ENCODE results near the gene NUDT2. TPM values are rescaled to one million over a fixed set of nuclear protein-coding genes. Genes with fewer than 3 reads are reported as not detected.
"Not testable (repeated sequence)": the region's sequence is repeated elsewhere in the genome, so short reads cannot be mapped to it uniquely, and the experiment has no call there.

The NUDT2 gene
- total and polyA plus RNA-seq, 5 donors: 20.5 to 27.4 (median 23.4) TPM

DNA sequence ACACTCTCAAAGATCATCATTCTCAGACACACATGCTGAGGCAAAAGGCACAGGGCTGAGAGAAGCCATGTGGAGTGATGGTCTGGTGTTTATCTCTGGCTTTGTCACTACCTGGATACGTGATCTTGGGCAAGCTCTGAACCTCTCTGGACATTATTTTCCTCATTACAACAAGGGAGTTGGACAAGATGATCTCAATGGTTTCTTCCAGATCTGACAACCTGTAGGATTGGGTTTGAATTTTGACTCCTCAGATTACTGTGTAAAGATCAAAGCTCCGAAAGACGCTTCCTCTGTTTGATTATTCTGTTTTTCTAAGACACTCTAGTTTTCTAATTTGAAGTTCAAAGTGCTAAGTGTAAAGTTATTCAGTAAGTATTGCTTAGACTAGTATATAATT, 20.0 kb downstream of the NUDT2 start:
- Histone ChIP-seq H3K27ac (ENCODE audit: low read length) (no peak overlapping the region), H3K9me3 (ENCODE audit: control insufficient read depth, low read length) (no peaks in the 10 kb centered on the region), H3K4me1 (ENCODE audit: control insufficient read depth, insufficient read depth, low read length) (peaks cover 2% of the 10 kb centered on the region), H3K4me3 (ENCODE audit: low read length) (no peak overlapping the region), H3K27me3 (ENCODE audit: control insufficient read depth, insufficient read depth) (no peaks in the 10 kb centered on the region)
- intact Hi-C loops (cut with DNase I): no loop called here
- ATAC-seq: no peak
- 96% methylated on average over 3 of the region's 3 CpGs for WGBS
- no peak for DNase-seq

DNA sequence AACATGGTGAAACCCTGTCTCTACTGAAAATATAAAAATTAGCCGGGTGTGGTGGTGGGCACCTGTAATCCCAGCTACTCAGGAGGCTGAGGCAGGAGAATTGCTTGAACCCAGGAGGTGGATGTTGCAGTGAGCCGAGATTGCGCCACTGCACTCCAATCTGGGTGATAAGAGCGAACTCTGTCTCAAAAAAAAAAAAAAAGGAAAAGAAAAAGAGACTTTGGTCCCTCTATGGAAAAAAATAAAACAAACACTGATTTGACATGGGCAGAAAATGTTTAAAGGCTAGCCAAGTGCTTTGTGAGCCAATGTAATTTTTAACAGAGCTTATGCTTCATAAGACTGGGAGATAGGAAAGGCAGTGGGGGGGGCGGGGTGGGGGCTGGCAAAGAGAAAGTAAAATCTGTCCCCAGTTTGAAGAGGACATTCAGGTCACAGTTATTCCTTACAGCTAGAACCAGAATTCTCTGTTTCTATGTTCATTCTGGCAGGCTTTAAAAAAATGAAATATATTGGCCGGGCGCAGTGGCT, 22.8 kb downstream of the NUDT2 start:
- H3K4me1 ChIP-seq (ENCODE audit: control insufficient read depth, insufficient read depth, low read length); DNase-seq; H3K27me3 ChIP-seq (ENCODE audit: control insufficient read depth, insufficient read depth); H3K27ac ChIP-seq (ENCODE audit: low read length); H3K4me3 ChIP-seq (ENCODE audit: low read length); H3K9me3 ChIP-seq (ENCODE audit: control insufficient read depth, low read length); intact Hi-C loops (cut with DNase I): not testable (repeated sequence)
- ATAC-seq: peak in 1 of 2 donors; percentile 19
- WGBS: 85% methylated on average over 7 of the region's 7 CpGs

DNA sequence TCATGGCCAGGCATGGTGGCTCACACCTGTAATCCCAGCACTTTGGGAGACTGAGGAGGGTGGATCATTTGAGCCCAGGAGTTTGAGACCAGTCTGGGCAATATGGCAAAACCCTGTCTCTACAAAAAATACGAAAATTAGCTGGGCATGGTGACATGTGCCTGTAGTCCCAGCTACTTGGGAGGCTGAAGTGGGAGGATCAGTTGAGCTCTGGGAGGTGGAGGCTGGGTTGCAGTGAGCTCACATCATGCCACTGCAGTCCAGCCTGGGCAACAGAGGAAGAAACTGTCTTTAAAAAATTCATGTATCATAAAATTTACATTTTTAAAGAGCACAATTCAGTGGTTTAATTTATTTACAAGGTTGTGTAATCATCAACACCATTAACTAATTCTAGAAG, 23.6 kb downstream of the NUDT2 start:
- H3K27me3 ChIP-seq (ENCODE audit: control insufficient read depth, insufficient read depth); H3K4me3 ChIP-seq (ENCODE audit: low read length); H3K27ac ChIP-seq (ENCODE audit: low read length); DNase-seq; intact Hi-C loops (cut with DNase I); H3K9me3 ChIP-seq (ENCODE audit: control insufficient read depth, low read length); H3K4me1 ChIP-seq (ENCODE audit: control insufficient read depth, insufficient read depth, low read length); ATAC-seq: not testable (repeated sequence)
- WGBS: 90% methylated on average over 1 of the region's 1 CpG

DNA sequence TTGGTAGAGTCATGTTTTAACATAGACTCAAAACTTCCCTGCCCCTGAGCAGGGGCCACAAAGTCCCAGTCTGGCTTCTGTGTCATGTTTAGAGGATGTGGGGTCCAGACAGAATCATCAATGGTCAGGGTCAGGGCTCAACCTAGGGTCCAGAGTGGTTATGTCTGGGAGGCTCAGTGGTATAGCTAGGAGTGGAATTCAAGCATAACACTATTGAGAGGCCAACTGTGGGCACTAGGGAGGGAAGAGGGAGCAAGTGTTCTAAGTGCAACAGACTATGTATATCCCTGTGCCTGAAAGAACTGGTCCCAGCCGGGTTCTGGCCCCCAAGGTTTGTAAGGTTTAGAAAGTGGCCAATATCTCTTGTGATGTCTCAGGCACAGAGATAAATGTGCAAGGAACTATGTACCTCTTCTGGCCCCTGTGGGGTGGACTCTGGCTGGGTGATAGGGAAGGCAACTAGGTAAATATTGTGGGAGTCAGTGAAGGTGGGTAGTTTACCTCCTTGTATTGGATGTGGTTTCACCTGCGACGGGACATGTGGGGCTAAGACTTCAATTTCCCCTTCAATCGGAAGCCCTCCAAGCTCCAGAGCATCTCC, 33.3 kb downstream of the NUDT2 start:
- intact Hi-C loops (cut with DNase I): loop anchor here in 1 of 4 donors (10.0 kb wide), 1 partner anchor 62 kb away; no protein-coding TSS in a partner anchor
- no peaks in the 10 kb centered on the region for H3K9me3 ChIP-seq (ENCODE audit: control insufficient read depth, low read length)
- 94% methylated on average over 4 of the region's 4 CpGs for WGBS
- peak overlapping the region; percentile 87 for H3K27ac ChIP-seq (ENCODE audit: low read length)
- DNase-seq (no peak), ATAC-seq (no peak)
- no peak overlapping the region for H3K4me3 ChIP-seq (ENCODE audit: low read length)
- H3K4me1 ChIP-seq (ENCODE audit: control insufficient read depth, insufficient read depth, low read length): peaks cover 5% of the 10 kb centered on the region
- H3K27me3 ChIP-seq (ENCODE audit: control insufficient read depth, insufficient read depth): no peaks in the 10 kb centered on the region

DNA sequence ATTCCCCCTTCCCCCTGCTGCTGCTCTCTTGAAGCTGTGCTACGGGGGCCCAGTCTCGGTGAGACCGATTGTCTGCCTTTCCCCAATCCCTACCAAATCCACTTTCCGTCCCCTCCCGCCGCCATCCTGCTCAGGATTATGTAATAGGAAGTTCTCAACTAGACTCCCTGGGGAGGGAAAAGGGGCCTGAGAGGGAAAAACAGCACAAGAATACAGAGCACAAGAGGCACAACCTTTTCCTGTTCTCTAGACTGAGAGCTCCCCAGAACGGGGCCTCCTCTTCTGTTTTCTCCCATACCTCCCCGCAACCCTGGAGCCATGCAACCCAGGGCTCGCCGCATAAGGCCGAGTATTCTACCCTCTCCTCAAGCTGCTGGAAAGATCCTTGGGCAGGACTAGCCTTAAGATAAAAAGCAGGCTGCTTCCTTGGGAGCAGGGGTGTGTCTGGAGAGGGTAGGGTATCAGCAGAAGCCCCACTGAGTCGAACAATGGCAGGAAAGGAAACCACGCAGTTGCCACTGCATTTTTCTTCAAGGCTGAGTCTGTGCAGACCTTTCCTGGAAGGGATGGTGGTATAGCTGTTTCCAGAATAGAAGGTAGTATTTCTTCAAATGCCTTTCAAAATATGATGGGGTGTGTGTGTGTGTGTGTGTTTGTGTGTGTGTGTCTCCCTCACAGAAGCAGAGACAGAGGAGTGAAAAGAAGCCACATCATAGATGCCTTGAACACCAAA, 34.4 kb downstream of the NUDT2 start:
- H3K27me3 ChIP-seq (ENCODE audit: control insufficient read depth, insufficient read depth): no peaks in the 10 kb centered on the region
- no peaks in the 10 kb centered on the region for H3K9me3 ChIP-seq (ENCODE audit: control insufficient read depth, low read length)
- 39% methylated on average over 13 of the region's 13 CpGs for WGBS
- H3K27ac ChIP-seq (ENCODE audit: low read length): peak overlapping the region; percentile 87
- intact Hi-C loops (cut with DNase I): loop anchor here in 1 of 4 donors (10.0 kb wide), 1 partner anchor 61 kb away; no protein-coding TSS in a partner anchor
- peak overlapping the region; percentile 1 for H3K4me3 ChIP-seq (ENCODE audit: low read length)
- ATAC-seq (peak; percentile 81 to 94), DNase-seq (peak; percentile 43 to 81 (median 69))
- peaks cover 5% of the 10 kb centered on the region for H3K4me1 ChIP-seq (ENCODE audit: control insufficient read depth, insufficient read depth, low read length)

DNA sequence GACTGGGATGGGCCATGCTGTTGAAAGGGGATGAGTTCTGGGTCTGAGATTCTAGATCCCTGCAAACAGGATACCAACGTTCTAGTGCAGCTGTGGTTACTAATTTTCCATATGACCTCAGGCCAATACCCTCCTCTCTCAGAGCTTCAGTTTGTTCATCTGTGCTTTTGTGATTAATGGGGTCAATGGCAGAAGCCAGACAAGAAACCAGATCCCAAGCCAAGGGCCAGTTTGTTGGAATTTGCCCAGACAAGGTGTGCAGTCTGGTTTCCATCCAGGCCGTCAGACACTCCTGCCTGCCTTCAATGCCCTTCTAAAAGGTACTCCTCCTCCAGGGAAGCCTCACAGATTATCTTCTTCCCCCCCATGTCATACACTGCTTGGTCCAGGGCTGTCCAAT, 35.9 kb downstream of the NUDT2 start:
- no peak for ATAC-seq
- Histone ChIP-seq H3K9me3 (ENCODE audit: control insufficient read depth, low read length) (no peaks in the 10 kb centered on the region), H3K27me3 (ENCODE audit: control insufficient read depth, insufficient read depth) (no peaks in the 10 kb centered on the region), H3K27ac (ENCODE audit: low read length) (no peak overlapping the region), H3K4me1 (ENCODE audit: control insufficient read depth, insufficient read depth, low read length) (peaks cover 5% of the 10 kb centered on the region), H3K4me3 (ENCODE audit: low read length) (no peak overlapping the region)
- no peak for DNase-seq
- 73% methylated on average over 2 of the region's 2 CpGs for WGBS
- intact Hi-C loops (cut with DNase I): loop anchor here in 1 of 4 donors (10.0 kb wide), 1 partner anchor 60 kb away; no protein-coding TSS in a partner anchor

DNA sequence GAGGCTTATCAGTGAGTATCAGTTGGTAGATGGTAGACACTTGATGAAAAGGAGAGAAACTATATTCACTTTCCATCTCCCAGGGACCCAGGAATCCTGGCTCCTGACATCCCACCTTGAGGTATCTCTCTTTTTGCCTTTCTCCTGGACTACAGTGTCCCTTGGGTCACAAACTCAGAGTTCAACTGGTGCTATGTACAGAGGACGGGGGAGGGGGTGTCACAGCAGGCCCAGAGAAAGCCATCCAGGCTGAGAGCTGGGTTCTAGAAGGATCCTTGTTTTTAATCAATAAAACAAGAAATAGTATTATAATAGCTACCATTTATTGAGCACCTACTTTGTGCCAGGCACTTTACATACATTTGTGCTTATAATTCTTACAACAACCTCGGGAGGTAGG, 37.0 kb downstream of the NUDT2 start:
- no peaks in the 10 kb centered on the region for H3K9me3 ChIP-seq (ENCODE audit: control insufficient read depth, low read length)
- WGBS: 92% methylated on average over 2 of the region's 2 CpGs
- DNase-seq: no peak
- no peaks in the 10 kb centered on the region for H3K27me3 ChIP-seq (ENCODE audit: control insufficient read depth, insufficient read depth)
- H3K4me3 ChIP-seq (ENCODE audit: low read length): no peak overlapping the region
- peaks cover 5% of the 10 kb centered on the region for H3K4me1 ChIP-seq (ENCODE audit: control insufficient read depth, insufficient read depth, low read length)
- ATAC-seq: no peak
- intact Hi-C loops (cut with DNase I): loop anchor here in 1 of 4 donors (10.0 kb wide), 1 partner anchor 58 kb away; no protein-coding TSS in a partner anchor
- no peak overlapping the region for H3K27ac ChIP-seq (ENCODE audit: low read length)

DNA sequence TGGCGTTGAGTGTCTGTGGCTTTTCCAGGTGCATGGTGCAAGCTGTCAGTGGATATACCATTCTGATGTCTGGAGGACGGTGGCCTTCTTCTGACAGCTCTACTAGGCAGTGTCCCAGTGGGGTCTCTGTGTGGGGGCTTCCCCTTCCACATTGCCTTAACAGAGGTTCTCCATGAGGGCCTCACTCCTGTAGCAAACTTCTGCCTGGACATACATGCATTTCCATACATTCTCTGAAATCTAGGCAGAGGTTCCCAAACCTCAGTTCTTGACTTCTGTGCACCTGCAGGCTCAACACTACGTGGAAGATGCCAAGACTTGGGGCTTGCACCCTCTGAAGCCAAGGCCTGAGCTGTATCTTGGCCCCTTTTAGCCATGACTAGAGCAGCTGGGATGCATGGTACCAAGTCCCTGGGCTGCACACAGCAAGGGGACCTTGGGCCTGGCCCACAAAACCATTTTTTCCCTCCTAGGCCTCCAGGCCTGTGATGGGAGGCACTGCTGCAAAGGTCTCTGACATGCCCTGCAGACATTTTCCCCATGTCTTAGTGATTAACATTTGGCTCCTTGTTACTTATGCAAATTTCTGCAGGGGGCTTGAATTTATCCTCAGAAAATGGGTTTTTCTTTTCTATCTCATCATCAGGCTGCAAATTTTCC, 38.5 kb downstream of the NUDT2 start:
- H3K4me1 ChIP-seq (ENCODE audit: control insufficient read depth, insufficient read depth, low read length); H3K27me3 ChIP-seq (ENCODE audit: control insufficient read depth, insufficient read depth); H3K4me3 ChIP-seq (ENCODE audit: low read length); H3K27ac ChIP-seq (ENCODE audit: low read length); H3K9me3 ChIP-seq (ENCODE audit: control insufficient read depth, low read length); DNase-seq; ATAC-seq: not testable (repeated sequence)
- intact Hi-C loops (cut with DNase I): loop anchor here in 1 of 4 donors (10.0 kb wide), 1 partner anchor 57 kb away; no protein-coding TSS in a partner anchor
- WGBS: 97% methylated on average over 3 of the region's 3 CpGs

DNA sequence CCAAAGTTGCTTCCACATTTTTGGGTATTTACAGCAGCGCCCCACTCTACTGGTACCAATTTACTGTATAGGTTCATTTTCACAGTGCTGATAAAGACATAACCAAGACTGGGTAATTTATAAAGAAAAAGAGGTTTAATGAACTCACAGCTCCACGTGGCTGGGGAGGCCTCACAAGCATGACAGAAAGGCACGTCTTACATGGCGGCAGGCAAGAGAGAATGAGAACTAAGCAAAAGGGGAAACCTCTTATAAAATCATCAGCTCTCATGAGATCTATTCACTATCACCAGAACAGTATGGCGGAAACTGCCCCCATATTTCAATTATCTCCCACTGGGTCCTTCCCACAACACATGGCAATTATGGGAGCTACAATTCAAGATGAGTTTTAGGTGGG, 39.4 kb downstream of the NUDT2 start:
- H3K27me3 ChIP-seq (ENCODE audit: control insufficient read depth, insufficient read depth); H3K4me3 ChIP-seq (ENCODE audit: low read length); H3K27ac ChIP-seq (ENCODE audit: low read length); H3K9me3 ChIP-seq (ENCODE audit: control insufficient read depth, low read length); DNase-seq; H3K4me1 ChIP-seq (ENCODE audit: control insufficient read depth, insufficient read depth, low read length); ATAC-seq: not testable (repeated sequence)
- intact Hi-C loops (cut with DNase I): loop anchor here in 1 of 4 donors (10.0 kb wide), 1 partner anchor 56 kb away; no protein-coding TSS in a partner anchor
- 98% methylated on average over 5 of the region's 5 CpGs for WGBS

DNA sequence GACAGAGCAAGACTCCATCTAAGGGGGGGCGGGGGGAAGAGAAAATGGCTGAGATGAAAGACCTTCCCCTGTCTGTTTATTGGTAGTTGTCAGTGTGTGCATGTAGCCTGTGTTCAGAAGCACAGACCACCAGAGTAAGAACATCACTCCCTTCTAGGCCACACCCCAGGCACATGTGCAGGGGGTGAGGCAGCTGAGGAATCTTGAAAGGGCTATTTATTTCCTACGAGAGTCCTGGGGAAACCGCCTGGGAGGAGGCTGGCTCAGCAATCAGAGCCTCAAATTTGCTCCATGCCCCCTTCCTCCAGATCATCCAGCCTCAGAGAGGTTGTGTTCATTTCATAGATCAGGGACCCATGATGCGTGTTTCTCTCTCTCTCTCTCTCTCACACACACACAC, 40.3 kb downstream of the NUDT2 start:
- H3K27me3 ChIP-seq (ENCODE audit: control insufficient read depth, insufficient read depth): no peaks in the 10 kb centered on the region
- 96% methylated on average over 4 of the region's 4 CpGs for WGBS
- no peak overlapping the region for H3K4me3 ChIP-seq (ENCODE audit: low read length)
- no peak overlapping the region for H3K27ac ChIP-seq (ENCODE audit: low read length)
- no peaks in the 10 kb centered on the region for H3K4me1 ChIP-seq (ENCODE audit: control insufficient read depth, insufficient read depth, low read length)
- DNase-seq: no peak
- no peak for ATAC-seq
- intact Hi-C loops (cut with DNase I): loop anchor here in 1 of 4 donors (10.0 kb wide), 1 partner anchor 55 kb away; no protein-coding TSS in a partner anchor
- no peaks in the 10 kb centered on the region for H3K9me3 ChIP-seq (ENCODE audit: control insufficient read depth, low read length)

All from right cardiac atrium (tissue), 5 donors.